ENCODE measurements around the gene ENOPH1.

DNA sequence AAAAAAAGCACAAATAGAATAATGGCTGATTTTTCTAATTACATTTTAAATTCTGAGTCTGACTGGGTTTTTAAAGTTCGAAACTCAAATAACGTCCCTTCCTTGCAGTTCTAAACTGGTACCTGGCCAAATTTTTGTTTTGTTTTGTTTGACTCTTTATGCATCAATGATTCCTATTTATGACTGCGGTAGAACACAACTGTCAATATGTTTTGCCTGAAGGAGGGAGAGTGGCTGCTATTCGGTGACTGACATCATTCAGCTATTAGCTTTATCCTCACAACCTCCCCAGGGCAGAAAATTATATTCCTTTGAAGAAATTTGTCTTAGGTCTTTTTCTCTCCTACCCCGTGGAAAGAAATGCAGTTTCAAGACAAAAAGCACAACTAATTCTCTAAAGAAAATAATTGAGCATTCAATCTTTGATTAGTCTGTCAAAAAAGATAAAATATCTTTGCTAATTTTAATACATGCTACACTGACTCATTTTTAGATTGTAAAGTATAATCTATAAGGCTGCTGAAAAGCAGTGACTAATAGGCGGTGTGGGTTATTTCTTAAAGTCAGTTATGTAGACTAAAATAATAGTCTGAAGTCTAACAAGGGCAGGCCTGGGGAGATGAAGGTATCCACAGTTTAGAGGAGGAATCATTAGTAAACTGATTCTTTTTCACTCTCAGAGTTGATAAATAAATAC is 69.5 kb downstream of the ENOPH1 start:
- TF ChIP-seq COPS2 (conservative IDR thresholded peaks at IDR 0.05) (no peak), TAF1 (IDR thresholded peaks at IDR 0.05; ENCODE audit: control insufficient read depth, extremely low read depth, insufficient read depth, low read length, severe bottlenecking) (no peak), CTCF (IDR thresholded peaks at IDR 0.05 in 2 of 3, conservative IDR thresholded peaks at IDR 0.05 in 1 of 3; ENCODE audit: insufficient read depth in 2 of 3, low read depth in 1 of 3, low read length in 3 of 3) (no peak), SP1 (CRISPR knock-in tag; IDR thresholded peaks at IDR 0.05) (no peak), POLR2A (conservative IDR thresholded peaks at IDR 0.05) (no peak), FOXP4 (CRISPR knock-in tag; IDR thresholded peaks at IDR 0.05; ENCODE audit: borderline replicate concordance) (no peak)
- TF ChIP-seq, protein P1, sequence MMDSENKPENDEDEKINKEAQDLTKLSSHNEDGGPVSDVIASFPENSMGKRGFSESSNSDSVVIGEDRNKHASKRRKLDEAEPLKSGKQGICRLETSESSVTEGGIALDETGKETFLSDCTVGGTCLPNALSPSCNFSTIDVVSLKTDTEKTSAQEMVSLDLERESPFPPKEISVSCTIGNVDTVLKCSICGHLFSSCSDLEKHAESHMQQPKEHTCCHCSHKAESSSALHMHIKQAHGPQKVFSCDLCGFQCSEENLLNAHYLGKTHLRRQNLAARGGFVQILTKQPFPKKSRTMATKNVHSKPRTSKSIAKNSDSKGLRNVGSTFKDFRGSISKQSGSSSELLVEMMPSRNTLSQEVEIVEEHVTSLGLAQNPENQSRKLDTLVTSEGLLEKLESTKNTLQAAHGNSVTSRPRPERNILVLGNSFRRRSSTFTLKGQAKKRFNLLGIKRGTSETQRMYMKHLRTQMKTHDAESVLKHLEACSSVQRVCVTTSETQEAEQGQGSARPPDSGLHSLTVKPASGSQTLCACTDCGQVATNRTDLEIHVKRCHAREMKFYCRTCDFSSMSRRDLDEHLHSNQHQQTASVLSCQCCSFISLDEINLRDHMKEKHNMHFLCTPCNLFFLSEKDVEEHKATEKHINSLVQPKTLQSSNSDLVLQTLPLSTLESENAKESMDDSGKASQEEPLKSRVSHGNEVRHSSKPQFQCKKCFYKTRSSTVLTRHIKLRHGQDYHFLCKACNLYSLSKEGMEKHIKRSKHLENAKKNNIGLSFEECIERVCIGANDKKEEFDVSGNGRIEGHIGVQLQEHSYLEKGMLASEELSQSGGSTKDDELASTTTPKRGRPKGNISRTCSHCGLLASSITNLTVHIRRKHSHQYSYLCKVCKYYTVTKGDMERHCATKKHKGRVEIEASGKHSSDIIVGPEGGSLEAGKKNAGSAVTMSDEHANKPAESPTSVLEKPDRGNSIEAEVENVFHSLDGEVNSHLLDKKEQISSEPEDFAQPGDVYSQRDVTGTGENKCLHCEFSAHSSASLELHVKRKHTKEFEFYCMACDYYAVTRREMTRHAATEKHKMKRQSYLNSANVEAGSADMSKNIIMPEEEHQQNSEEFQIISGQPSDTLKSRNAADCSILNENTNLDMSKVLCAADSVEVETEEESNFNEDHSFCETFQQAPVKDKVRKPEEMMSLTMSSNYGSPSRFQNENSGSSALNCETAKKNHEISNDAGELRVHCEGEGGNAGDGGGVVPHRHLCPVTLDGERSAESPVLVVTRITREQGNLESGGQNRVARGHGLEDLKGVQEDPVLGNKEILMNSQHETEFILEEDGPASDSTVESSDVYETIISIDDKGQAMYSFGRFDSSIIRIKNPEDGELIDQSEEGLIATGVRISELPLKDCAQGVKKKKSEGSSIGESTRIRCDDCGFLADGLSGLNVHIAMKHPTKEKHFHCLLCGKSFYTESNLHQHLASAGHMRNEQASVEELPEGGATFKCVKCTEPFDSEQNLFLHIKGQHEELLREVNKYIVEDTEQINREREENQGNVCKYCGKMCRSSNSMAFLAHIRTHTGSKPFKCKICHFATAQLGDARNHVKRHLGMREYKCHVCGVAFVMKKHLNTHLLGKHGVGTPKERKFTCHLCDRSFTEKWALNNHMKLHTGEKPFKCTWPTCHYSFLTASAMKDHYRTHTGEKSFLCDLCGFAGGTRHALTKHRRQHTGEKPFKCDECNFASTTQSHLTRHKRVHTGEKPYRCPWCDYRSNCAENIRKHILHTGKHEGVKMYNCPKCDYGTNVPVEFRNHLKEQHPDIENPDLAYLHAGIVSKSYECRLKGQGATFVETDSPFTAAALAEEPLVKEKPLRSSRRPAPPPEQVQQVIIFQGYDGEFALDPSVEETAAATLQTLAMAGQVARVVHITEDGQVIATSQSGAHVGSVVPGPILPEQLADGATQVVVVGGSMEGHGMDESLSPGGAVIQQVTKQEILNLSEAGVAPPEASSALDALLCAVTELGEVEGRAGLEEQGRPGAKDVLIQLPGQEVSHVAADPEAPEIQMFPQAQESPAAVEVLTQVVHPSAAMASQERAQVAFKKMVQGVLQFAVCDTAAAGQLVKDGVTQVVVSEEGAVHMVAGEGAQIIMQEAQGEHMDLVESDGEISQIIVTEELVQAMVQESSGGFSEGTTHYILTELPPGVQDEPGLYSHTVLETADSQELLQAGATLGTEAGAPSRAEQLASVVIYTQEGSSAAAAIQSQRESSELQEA (IDR thresholded peaks at IDR 0.05; ENCODE audit: low read depth) = no peak
